H9 (cell line): Measurements from ENCODE around the gene FOXN4. TPM values are rescaled to one million over a fixed set of nuclear protein-coding genes. Genes with fewer than 3 reads are reported as not detected.
A peak's percentile ranks its signal among the peaks of the same experiment; 100 is the strongest.

ENCODE experiments used
- DNase-seq: peaks from one replicate; pipeline ENCODE4 v3.0.0-alpha.2; 2017
- H2AFZ ChIP-seq: one replicate; pipeline ENCODE4 v1.6.1; 2013; ENCODE audit warnings: mild to moderate bottlenecking, low read length, control low read depth, moderate library complexity
- H2AK5ac ChIP-seq: 2 replicates; pipeline ENCODE4 v1.6.1; 2013; ENCODE audit warnings: low read length, control low read depth, mixed read lengths; ENCODE audit not compliant: insufficient read length
- H2BK120ac ChIP-seq: one replicate; pipeline ENCODE4 v1.6.1; 2013; ENCODE audit warnings: low read depth, mild to moderate bottlenecking, low read length, control low read depth, inconsistent platforms; ENCODE audit not compliant: poor library complexity, severe bottlenecking
- H2BK12ac ChIP-seq: 2 replicates; pipeline ENCODE4 v1.6.1; 2013; ENCODE audit warnings: low read length, control low read depth, mixed read lengths, low read depth; ENCODE audit not compliant: insufficient read length
- H2BK15ac ChIP-seq: 2 replicates; pipeline ENCODE4 v1.6.1; 2013; ENCODE audit warnings: low read depth, low read length, control low read depth
- H2BK20ac ChIP-seq: one replicate; pipeline ENCODE4 v1.6.1; 2013; ENCODE audit warnings: low read depth, mild to moderate bottlenecking, low read length, control low read depth, inconsistent platforms; ENCODE audit not compliant: poor library complexity, severe bottlenecking
- H2BK5ac ChIP-seq: 2 replicates; pipeline ENCODE4 v1.6.1; 2013; ENCODE audit warnings: low read length, control low read depth, mixed read lengths; ENCODE audit not compliant: insufficient read length
- H3K14ac ChIP-seq: 2 replicates; pipeline ENCODE4 v1.6.1; 2013; ENCODE audit warnings: low read length, control low read depth; ENCODE audit not compliant: insufficient read depth
- H3K18ac ChIP-seq: 2 replicates; pipeline ENCODE4 v1.6.1; 2013; ENCODE audit warnings: low read depth, mild to moderate bottlenecking, mixed read lengths, low read length, control low read depth; ENCODE audit not compliant: insufficient read length
- H3K23ac ChIP-seq: 2 replicates; pipeline ENCODE4 v1.6.1; 2013; ENCODE audit warnings: low read length, control low read depth, mixed read lengths, low read depth; ENCODE audit not compliant: insufficient read length
- H3K23me2 ChIP-seq: 2 replicates; pipeline ENCODE4 v1.6.1; 2013; ENCODE audit warnings: low read depth, mild to moderate bottlenecking, mixed read lengths, low read length, control low read depth; ENCODE audit not compliant: insufficient read length, poor library complexity, severe bottlenecking
- H3K27ac ChIP-seq: 2 replicates; pipeline ENCODE4 v1.5.1; 2013; ENCODE audit warnings: low read length, control low read depth, mixed read lengths, low read depth; ENCODE audit not compliant: insufficient read length
- H3K27me3 ChIP-seq: 2 replicates; pipeline ENCODE4 v1.6.1; 2013; ENCODE audit warnings: low read length, control low read depth, inconsistent platforms; ENCODE audit not compliant: insufficient read depth
- H3K4ac ChIP-seq: 2 replicates; pipeline ENCODE4 v1.6.1; 2013; ENCODE audit warnings: low read depth, mild to moderate bottlenecking, control low read depth, inconsistent platforms, low read length, moderate library complexity
- H3K4me1 ChIP-seq: 2 replicates; pipeline ENCODE4 v1.6.1; 2013; ENCODE audit warnings: low read length, control low read depth, inconsistent platforms; ENCODE audit not compliant: insufficient read depth
- H3K4me2 ChIP-seq: 2 replicates; pipeline ENCODE4 v1.6.1; 2013; ENCODE audit warnings: low read length, control low read depth, mixed read lengths; ENCODE audit not compliant: insufficient read length, insufficient read depth
- H3K56ac ChIP-seq: 2 replicates; pipeline ENCODE4 v1.6.1; 2013; ENCODE audit warnings: low read depth, mild to moderate bottlenecking, mixed read lengths, low read length, control low read depth; ENCODE audit not compliant: insufficient read length
- H3K79me1 ChIP-seq: 2 replicates; pipeline ENCODE4 v1.6.1; 2013; ENCODE audit warnings: low read depth, mild to moderate bottlenecking, moderate library complexity, low read length, control low read depth, inconsistent platforms; ENCODE audit not compliant: insufficient read depth, poor library complexity, severe bottlenecking
- H3K79me2 ChIP-seq: 2 replicates; pipeline ENCODE4 v1.6.1; 2013; ENCODE audit warnings: low read length, control low read depth, inconsistent platforms; ENCODE audit not compliant: insufficient read depth
- H3K9ac ChIP-seq: 2 replicates; pipeline ENCODE4 v1.6.1; 2013; ENCODE audit warnings: low read length, control low read depth, mixed read lengths; ENCODE audit not compliant: insufficient read length; ENCODE audit errors: extremely low read depth
- H3K9me3 ChIP-seq: one replicate; pipeline ENCODE4 v1.6.1; 2013; ENCODE audit warnings: low read depth, low read length, inconsistent platforms; ENCODE audit not compliant: control insufficient read depth
- H3T11ph ChIP-seq: one replicate; pipeline ENCODE4 v1.6.1; 2013; ENCODE audit warnings: mild to moderate bottlenecking, low read length, control low read depth, inconsistent platforms
- H4K20me1 ChIP-seq: one replicate; pipeline ENCODE4 v1.6.1; 2013; ENCODE audit not compliant: control insufficient read depth, insufficient read length, insufficient read depth
- H4K5ac ChIP-seq: 2 replicates; pipeline ENCODE4 v1.6.1; 2013; ENCODE audit warnings: low read depth, mild to moderate bottlenecking, mixed read lengths, low read length, control low read depth; ENCODE audit not compliant: insufficient read length
- H4K8ac ChIP-seq: replicated peaks from 2 replicates; pipeline ENCODE4 v1.6.1; 2013; ENCODE audit warnings: low read length, control low read depth, mixed read lengths, low read depth; ENCODE audit not compliant: insufficient read length
- H4K91ac ChIP-seq: 2 replicates; pipeline ENCODE4 v1.6.1; 2013; ENCODE audit warnings: low read depth, mild to moderate bottlenecking, moderate library complexity, mixed read lengths, low read length, control low read depth; ENCODE audit not compliant: insufficient read length
- H3K27ac Mint-ChIP-seq, 3 experiments: 2 replicates in 2 of 3; 3 replicates in 1 of 3; pipeline ENCODE4 v1.8.0; 2020 to 2021; ENCODE audit warnings: mixed read lengths in 3 of 3, mild to moderate bottlenecking in 1 of 3, moderate library complexity in 1 of 3
- H3K27me3 Mint-ChIP-seq: 2 replicates; pipeline ENCODE4 v1.8.0; 2021; ENCODE audit warnings: low read depth, mild to moderate bottlenecking, moderate library complexity, mixed read lengths
- H3K36me3 Mint-ChIP-seq, 3 experiments: 2 replicates in 2 of 3; 3 replicates in 1 of 3; pipeline ENCODE4 v1.8.0; 2020 to 2021; ENCODE audit warnings: low read depth in 3 of 3, mixed read lengths in 3 of 3; ENCODE audit not compliant: insufficient read depth in 1 of 3
- H3K4me1 Mint-ChIP-seq, 2 experiments: 2 replicates each; pipeline ENCODE4 v1.8.0; 2020; ENCODE audit warnings: mixed read lengths in 2 of 2
- H3K4me3 Mint-ChIP-seq, 2 experiments: 2 replicates in 1 of 2; 3 replicates in 1 of 2; pipeline ENCODE4 v1.8.0; 2020 to 2021; ENCODE audit warnings: mild to moderate bottlenecking in 2 of 2, mixed read lengths in 2 of 2, moderate library complexity in 1 of 2
- H3K9me3 Mint-ChIP-seq, 2 experiments: 2 replicates in 1 of 2; 3 replicates in 1 of 2; pipeline ENCODE4 v1.8.0; 2020; ENCODE audit warnings: mild to moderate bottlenecking in 2 of 2, mixed read lengths in 2 of 2, moderate library complexity in 1 of 2
- CTCF ChIP-seq: fragments of 200-600 bp; sonication (generic); conservative IDR thresholded peaks from 3 replicates; pipeline ENCODE4 v1.8.0; 2021; ENCODE audit warnings: antibody characterized with exemption, mild to moderate bottlenecking
- WGBS: extraction: QIAGEN DNeasy Blood & Tissue Kit; methylation state at CpG from one replicate; pipeline ENCODE4 v1.1.7; 2013; ENCODE audit warnings: missing lambda C conversion rate, low lambda C conversion rate, mixed read lengths; ENCODE audit not compliant: insufficient read length; ENCODE audit errors: extremely low coverage; 5-methylcytosine and 5-hydroxymethylcytosine counted together
- total RNA-seq: library from RNA; stranded (reverse); gene quantifications from 2 replicates; pipeline ENCODE4 v1.2.1, GENCODE V29; 2021

The FOXN4 gene
- total RNA-seq, 1 experiment from 2014 or later: 0.39 TPM

- no CpG with 5 or more reads among the region's 3 CpGs for WGBS
- H3K4ac ChIP-seq: no peak overlapping the region
Observed at GRCh38 chr12:109271418-109271817, 37.7 kb downstream of the FOXN4 start.

More at GRCh38 chr12:109271418-109271817, 37.7 kb downstream of the FOXN4 start:
- Mint-ChIP-seq H3K4me3 (no peak overlapping the region), H3K9me3 (peaks cover 4 to 6% of the 10 kb centered on the region in 2 experiments; a peak in 4 of 5 replicates), H3K27ac (peak overlapping the region in 1 of 3 experiments; percentile 50; a peak in 2 of 7 replicates), H3K36me3 (peaks cover 0 to 7% (median 3%) of the 10 kb centered on the region in 3 experiments; a peak in 5 of 7 replicates), H3K27me3 (peaks cover 12% of the 10 kb centered on the region), H3K4me1 (peaks cover 7 to 9% of the 10 kb centered on the region in 2 experiments; a peak in 3 of 4 replicates)
- Histone ChIP-seq H4K20me1 (no peaks in the 10 kb centered on the region), H4K91ac (no peak overlapping the region), H3K18ac (no peak overlapping the region), H3T11ph (no peak overlapping the region), H3K27me3 (no peaks in the 10 kb centered on the region), H3K56ac (no peak overlapping the region), H2BK15ac (no peak overlapping the region), H3K4me1 (no peaks in the 10 kb centered on the region), H2BK12ac (no peak overlapping the region), H2BK120ac (no peak overlapping the region), H4K5ac (no peak overlapping the region), H4K8ac (no peak overlapping the region), H3K9ac (no peak overlapping the region), H2BK5ac (no peak overlapping the region), H3K23me2 (peaks cover 3% of the 10 kb centered on the region), H3K4me2 (no peak overlapping the region), H3K9me3 (no peaks in the 10 kb centered on the region), H3K27ac (no peak overlapping the region), H3K23ac (no peak overlapping the region), H3K14ac (no peak overlapping the region), H3K79me2 (no peaks in the 10 kb centered on the region), H2AK5ac (no peak overlapping the region), H2BK20ac (no peak overlapping the region), H2AFZ (no peak overlapping the region), H3K79me1 (no peaks in the 10 kb centered on the region)
- no peak for TF ChIP-seq CTCF
- DNase-seq: no peak
